Heart right ventricle (tissue), 16 donors: ENCODE data around the gene LRFN3. TPM values are rescaled to one million over a fixed set of nuclear protein-coding genes. Genes with fewer than 3 reads are reported as not detected.

Experiments
- ATAC-seq, 8 donors: fragments of 200-7000 bp; cut with Tn5 transposase; one replicate each; pipeline ENCODE4 v1.9.1; 2020; ENCODE audit warnings: mild to moderate bottlenecking in 8 of 8, moderate library complexity in 8 of 8, moderate number of reproducible peaks in 1 of 8
- DNase-seq, 2 donors: peaks; one replicate each; pipeline ENCODE4 v3.0.0-alpha.2; 2020
- H3K27ac ChIP-seq, 10 donors: fragments of 200-600 bp; sonication (generic) in 2 of 10; one replicate each; pipeline versions ENCODE4 v1.5.0 to v1.8.0; 2020 to 2022; ENCODE audit warnings: mild to moderate bottlenecking in 3 of 10
- H3K27me3 ChIP-seq, 7 donors: fragments of 200-600 bp; one replicate each; pipeline ENCODE4 v1.8.0; 2021 to 2022; ENCODE audit warnings: mild to moderate bottlenecking in 2 of 7
- H3K36me3 ChIP-seq, 9 donors: fragments of 200-600 bp; sonication (generic) in 1 of 9; one replicate each; pipeline versions ENCODE4 v1.5.0 to v1.8.0; 2020 to 2022; ENCODE audit warnings: mild to moderate bottlenecking in 2 of 9
- H3K4me1 ChIP-seq, 9 donors: fragments of 200-600 bp; sonication (generic) in 1 of 9; one replicate each; pipeline versions ENCODE4 v1.5.0 to v1.8.0; 2020 to 2022; ENCODE audit warnings: mild to moderate bottlenecking in 4 of 9
- H3K4me3 ChIP-seq, 10 donors: fragments of 200-600 bp; sonication (generic) in 2 of 10; one replicate each; pipeline versions ENCODE4 v1.5.0 to v1.8.0; 2020 to 2022; ENCODE audit warnings: mild to moderate bottlenecking in 7 of 10, moderate library complexity in 2 of 10
- H3K9me3 ChIP-seq, 11 donors: fragments of 200-600 bp in 10 of 11; sonication (generic) in 2 of 11; one replicate each; pipeline versions ENCODE4 v1.5.0 to v1.8.0; 2013 to 2022; ENCODE audit warnings: mild to moderate bottlenecking in 2 of 11, control low read depth in 1 of 11, moderate library complexity in 1 of 11
- CTCF ChIP-seq, 9 donors: fragments of 200-600 bp; sonication (generic) in 2 of 9; IDR thresholded peaks; one replicate each; pipeline versions ENCODE4 v1.5.0 to v1.8.0; 2021 to 2022; ENCODE audit warnings: antibody characterized with exemption in 9 of 9, mild to moderate bottlenecking in 5 of 9, moderate library complexity in 1 of 9
- WGBS, 2 donors: extraction: QIAGEN DNeasy Blood & Tissue Kit; methylation state at CpG; one replicate each; pipeline ENCODE4 v1.1.7; 2013; ENCODE audit warnings: inconsistent platforms in 1 of 2; 5-methylcytosine and 5-hydroxymethylcytosine counted together
- intact Hi-C, 10 donors: fragments of 100-400 bp; cut with DNase I; formaldehyde crosslinking; loops; one replicate each; pipeline versions ENCODE4 v1.11.1 to v1.14.2; 2022
- polyA plus RNA-seq, 2 donors: library from polyadenylated mRNA; stranded (reverse); fragments of 200-250 nt; gene quantifications; one replicate each; pipeline ENCODE4 v1.2.3, GENCODE V29; 2013
- total RNA-seq, 10 donors: library from RNA; stranded (reverse); fragmentation: NEBNext Ultra II Directional in 3 of 10; extraction: Animal tissue kit (Norgen Biotek cat#: 25700) in 3 of 10; gene quantifications; one replicate each; pipeline versions ENCODE4 v1.2.1 to v1.2.4, GENCODE V29; 2021 to 2023
- donor health status: Arrhythmogenic right ventricular cardiomyopathy.
- donor health status: ischemic (EF 13 %, LVEDD 7.1; RV severe dilation, severe dysfunction).
- donor health status: healthy with polysubstance abuse.
- donor health status: DM: no; HTN: yes; CAD: no.
- donor health status: DM: no; HTN: no; CAD: no.
- donor health status: ischemic (EF 25% LVEDD 6.9; RV normal size, moderate dysfunction).
- donor health status: ischemic (EF 25% LVEDD 5.7; RV mildly dilated, moderate dysfunction).
- donor health status: healthy.
- donor health status: DM: yes; HTN: yes; CAD: no.
- donor health status: Ischemic cardiomyopathy.
- donor health status: ischemic (EF 35%, LVEDD 5.7; RV mildly dilated, moderate dysfunction).
- donor health status: nonischemic (EF 11% LVEDD 7.7; RV severe dilation, severe dysfunction).
- donor health status: DM: yes; HTN: yes; CAD: no.
- donor health status: PGD.
- donor health status: ischemic (EF 29% LVEDD 5.4; RV normal size, mild dysfunction).
- donor health status: nonischemic (EF 23%, LVEDD 6.1; RV moderate dilation, normal function).

The LRFN3 gene
- total and polyA plus RNA-seq, 12 donors, result 3.4 to 9.6 (median 5.8) TPM

DNA sequence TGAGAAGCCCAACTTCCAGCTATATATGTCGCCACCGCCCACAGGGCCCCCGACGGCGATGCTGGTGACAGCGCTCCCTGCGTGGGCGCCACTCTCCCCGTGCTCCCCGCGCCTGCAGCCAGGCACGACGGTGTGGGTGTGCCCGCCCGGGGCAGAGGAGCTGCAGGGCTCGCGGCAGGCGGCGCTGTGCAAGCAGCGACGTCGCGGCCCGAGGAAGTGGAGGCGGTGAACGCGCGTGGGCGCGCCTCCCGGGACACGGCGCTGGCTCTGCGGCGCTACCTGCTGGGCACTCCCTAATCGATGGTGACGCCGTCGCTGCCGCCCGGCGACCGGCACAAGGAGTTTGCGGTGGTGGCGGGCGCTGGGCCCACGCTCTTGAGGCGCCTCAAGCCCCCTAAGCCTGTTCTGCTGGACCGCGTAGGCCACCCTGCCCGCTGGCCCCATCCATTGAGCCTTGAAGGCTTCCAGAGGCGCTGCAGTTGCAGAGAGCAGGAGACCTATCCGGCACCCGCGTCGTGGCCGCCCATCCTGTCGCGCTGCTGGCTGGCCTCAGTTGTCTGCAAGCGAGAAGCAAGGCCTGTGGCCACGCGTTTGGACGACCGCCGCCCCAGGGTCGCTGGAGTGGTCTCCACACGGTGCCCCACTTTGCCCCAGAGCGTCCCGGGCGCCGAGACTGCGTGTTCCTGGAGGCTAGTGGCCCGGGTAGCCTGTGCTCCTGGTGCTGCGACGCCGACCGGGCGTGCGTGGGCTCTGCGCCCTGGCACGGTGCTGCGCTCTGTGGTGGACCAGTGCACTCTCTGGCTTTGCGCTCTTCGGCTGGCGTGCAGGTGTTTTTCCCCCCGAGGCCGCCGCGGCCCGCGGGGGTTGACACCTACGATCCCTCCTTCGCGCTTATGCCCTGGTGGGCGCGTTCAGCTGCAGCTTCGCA, 23.1 kb downstream of the LRFN3 start:
- H3K4me3 ChIP-seq, result peak overlapping the region in 4 of 10 donors; percentile 10 to 42 (median 19)
- H3K4me1 ChIP-seq, result peaks cover 0 to 20% (median 7%) of the 10 kb centered on the region in 9 donors
- peak in 6 of 9 donors; percentile 20 to 56 (median 43) for TF ChIP-seq CTCF (IDR thresholded peaks at IDR 0.05)
- intact Hi-C loops, result no loop called here
- peak overlapping the region in 1 of 10 donors; percentile 47 for H3K27ac ChIP-seq
- H3K27me3 ChIP-seq, result peaks cover 13 to 73% (median 48%) of the 10 kb centered on the region in 7 donors
- ATAC-seq (peak in 7 of 8 donors; percentile 48 to 84 (median 67)), DNase-seq (peak in 1 of 2 donors; percentile 49)
- no peaks in the 10 kb centered on the region for H3K36me3 ChIP-seq
- peaks cover 0 to 8% (median 0%) of the 10 kb centered on the region in 11 donors for H3K9me3 ChIP-seq
- WGBS, 2 donors, result 10 to 11% methylated on average over 90 to 97 of the region's 97 CpGs

GRCh38 chr19:35959968-35960320, 23.8 kb downstream of the LRFN3 start:
- TF ChIP-seq CTCF (IDR thresholded peaks at IDR 0.05), result no peak
- ATAC-seq (no peak), DNase-seq (no peak)
- Histone ChIP-seq H3K4me1 (peaks cover 0 to 16% (median 7%) of the 10 kb centered on the region in 9 donors), H3K27ac (no peak overlapping the region), H3K4me3 (peak overlapping the region in 1 of 10 donors; percentile 42), H3K36me3 (no peaks in the 10 kb centered on the region), H3K27me3 (peaks cover 13 to 74% (median 48%) of the 10 kb centered on the region in 7 donors), H3K9me3 (peaks cover 0 to 8% (median 0%) of the 10 kb centered on the region in 11 donors)
- intact Hi-C loops, result no loop called here
- WGBS, 2 donors, result 31 to 35% methylated on average over 20 of the region's 20 CpGs

- H3K27ac ChIP-seq, result no peak overlapping the region
- DNase-seq (no peak), ATAC-seq (no peak)
- no peak for TF ChIP-seq CTCF (IDR thresholded peaks at IDR 0.05)
- H3K9me3 ChIP-seq, result peaks cover 0 to 8% (median 0%) of the 10 kb centered on the region in 11 donors
- no peaks in the 10 kb centered on the region for H3K36me3 ChIP-seq
- no peak overlapping the region for H3K4me3 ChIP-seq
- 82 to 87% methylated on average over 7 of the region's 7 CpGs for WGBS, 2 donors
- intact Hi-C loops, result no loop called here
- peaks cover 0 to 16% (median 7%) of the 10 kb centered on the region in 9 donors for H3K4me1 ChIP-seq
- peaks cover 13 to 74% (median 48%) of the 10 kb centered on the region in 7 donors for H3K27me3 ChIP-seq
These were observed 24.3 kb downstream of the LRFN3 start for GRCh38 chr19:35960432-35960972.

DNA sequence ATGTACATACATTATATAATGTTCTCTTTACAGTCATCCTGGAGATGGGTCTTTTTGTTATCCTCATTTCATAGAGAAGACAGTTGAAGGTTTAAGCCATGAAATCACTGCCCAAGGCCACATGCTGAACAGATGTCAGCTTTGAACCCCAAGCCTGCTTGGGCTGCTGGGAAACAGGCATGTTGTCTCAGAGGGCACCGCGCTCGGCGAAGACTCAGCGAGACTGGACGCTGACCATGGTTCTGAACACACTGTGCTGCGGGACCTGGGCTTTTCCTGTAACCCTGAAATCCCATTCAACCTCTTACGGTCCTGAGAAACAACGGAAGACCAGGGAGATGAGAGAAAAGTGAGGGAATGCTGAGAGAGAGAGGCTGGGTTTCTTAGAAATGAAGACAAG, 27.3 kb downstream of the LRFN3 start:
- Histone ChIP-seq H3K27ac (no peak overlapping the region), H3K27me3 (peaks cover 13 to 58% (median 48%) of the 10 kb centered on the region in 7 donors), H3K36me3 (no peaks in the 10 kb centered on the region), H3K4me1 (peaks cover 0 to 16% (median 7%) of the 10 kb centered on the region in 9 donors), H3K9me3 (no peaks in the 10 kb centered on the region), H3K4me3 (no peak overlapping the region)
- 2 to 4% methylated on average over 9 of the region's 9 CpGs for WGBS, 2 donors
- TF ChIP-seq CTCF (IDR thresholded peaks at IDR 0.05), result no peak
- peak in 1 of 2 donors; percentile 42 for DNase-seq
- ATAC-seq, result peak in 2 of 8 donors; percentile 55 to 60
- intact Hi-C loops, result no loop called here
